ENCODE data around the gene PKM. TPM values are rescaled to one million over a fixed set of nuclear protein-coding genes. Genes with fewer than 3 reads are reported as not detected.
"Not testable (repeated sequence)": the region's sequence is repeated elsewhere in the genome, so short reads cannot be mapped to it uniquely, and the experiment has no call there.

The PKM gene
- total RNA-seq, 2 experiments from 2014 or later, result 202 to 203 TPM

- Mint-ChIP-seq H3K4me3 (no peak overlapping the region), H3K27ac (no peak overlapping the region), H3K4me1 (ENCODE audit: low read depth) (peaks cover 32% of the 10 kb centered on the region), H3K9me3 (no peaks in the 10 kb centered on the region), H3K27me3 (no peaks in the 10 kb centered on the region), H3K36me3 (ENCODE audit: low read depth) (no peaks in the 10 kb centered on the region)
- ChIA-PET CTCF (no interaction called here), POLR2A (interaction anchor here (0.8 to 0.9 kb wide), 2 partner anchors 44 to 49 kb away, joined by 3 read pairs; no protein-coding TSS in a partner anchor)
- intact Hi-C loops (cut with DNase I, micrococcal nuclease), result loop anchor here (10.0 kb wide), 2 partner anchors 98 to 1358 kb away; partner anchors contain the start of genes HEXA (in 1 of the 2) and NPTN (in 1 of the 2)
- DNase-seq (no peak), ATAC-seq (ENCODE audit: poor library complexity) (no peak)
- H3K27me3 ChIP-seq (ENCODE audit: control insufficient read depth in 1 of 2, insufficient read depth in 2 of 2, low read length in 2 of 2), result no peaks in the 10 kb centered on the region
- peaks cover 20% of the 10 kb centered on the region for H3K4me1 ChIP-seq (ENCODE audit: insufficient read depth, low read length)
- TF ChIP-seq CTCF (IDR thresholded peaks at IDR 0.05), result no peak
- H3K9me3 ChIP-seq (ENCODE audit: control insufficient read depth in 1 of 2, insufficient read depth in 1 of 2, low read length in 2 of 2), result no peaks in the 10 kb centered on the region
- H3K4me3 ChIP-seq (ENCODE audit: low read length), result no peak overlapping the region
- H3K36me3 ChIP-seq (ENCODE audit: insufficient read depth, low read length), result no peaks in the 10 kb centered on the region
- H3K27ac ChIP-seq (ENCODE audit: low read depth in 1 of 2, low read length in 2 of 2), result no peak overlapping the region
Measured at GRCh38 chr15:72276326-72276700, 45.3 kb upstream of the PKM start.

DNA sequence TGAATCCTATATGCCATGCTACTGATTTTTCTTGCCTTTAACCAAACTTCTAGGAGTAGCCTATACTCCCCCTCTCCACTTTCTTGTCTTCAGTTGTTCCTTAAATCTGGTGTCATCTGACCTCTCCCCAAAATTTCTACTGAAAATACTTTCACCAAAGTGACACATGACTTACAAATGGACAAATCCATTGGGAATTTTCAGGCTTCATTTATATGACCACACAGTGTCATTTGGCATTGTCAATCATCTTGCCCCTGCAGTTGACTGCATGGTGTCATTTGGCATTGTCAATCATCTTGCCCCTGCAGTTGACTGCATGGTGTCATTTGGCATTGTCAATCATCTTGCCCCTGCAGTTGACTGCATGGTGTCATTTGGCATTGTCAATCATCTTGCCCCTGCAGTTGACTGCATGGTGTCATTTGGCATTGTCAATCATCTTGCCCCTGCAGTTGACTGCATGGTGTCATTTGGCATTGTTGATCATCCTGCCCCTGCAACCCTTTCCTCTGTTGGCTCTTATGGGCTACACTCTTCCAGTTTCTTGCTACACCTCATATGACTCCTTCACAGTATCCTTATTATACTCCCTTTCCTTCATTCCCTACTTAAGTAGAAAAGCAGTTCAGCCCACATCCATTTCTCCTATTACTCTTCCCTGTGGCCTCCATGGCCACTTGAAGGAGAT lies 44.8 kb upstream of the PKM start:
- CTCF ChIA-PET; H3K27me3 Mint-ChIP-seq; DNase-seq; H3K9me3 ChIP-seq (ENCODE audit: control insufficient read depth in 1 of 2, insufficient read depth in 1 of 2, low read length in 2 of 2); H3K9me3 Mint-ChIP-seq; H3K27ac ChIP-seq (ENCODE audit: low read depth in 1 of 2, low read length in 2 of 2); H3K27me3 ChIP-seq (ENCODE audit: control insufficient read depth in 1 of 2, insufficient read depth in 2 of 2, low read length in 2 of 2); H3K4me3 Mint-ChIP-seq; H3K4me3 ChIP-seq (ENCODE audit: low read length); H3K36me3 Mint-ChIP-seq (ENCODE audit: low read depth); H3K36me3 ChIP-seq (ENCODE audit: insufficient read depth, low read length); ATAC-seq (ENCODE audit: poor library complexity): not testable (repeated sequence)
- H3K4me1 ChIP-seq (ENCODE audit: insufficient read depth, low read length), result peaks cover 25% of the 10 kb centered on the region
- POLR2A ChIA-PET, result interaction anchor here (0.8 to 3.3 kb wide), 3 partner anchors 44 to 49 kb away, joined by 3 to 22 read pairs (median 3); no protein-coding TSS in a partner anchor
- Mint-ChIP-seq H3K27ac (peak overlapping the region; percentile 34), H3K4me1 (ENCODE audit: low read depth) (peaks cover 37% of the 10 kb centered on the region)
- intact Hi-C loops (cut with DNase I, micrococcal nuclease), result loop anchor here (10.0 kb wide), 2 partner anchors 99 to 1359 kb away; partner anchors contain the start of genes HEXA (in 1 of the 2) and NPTN (in 1 of the 2)

DNA sequence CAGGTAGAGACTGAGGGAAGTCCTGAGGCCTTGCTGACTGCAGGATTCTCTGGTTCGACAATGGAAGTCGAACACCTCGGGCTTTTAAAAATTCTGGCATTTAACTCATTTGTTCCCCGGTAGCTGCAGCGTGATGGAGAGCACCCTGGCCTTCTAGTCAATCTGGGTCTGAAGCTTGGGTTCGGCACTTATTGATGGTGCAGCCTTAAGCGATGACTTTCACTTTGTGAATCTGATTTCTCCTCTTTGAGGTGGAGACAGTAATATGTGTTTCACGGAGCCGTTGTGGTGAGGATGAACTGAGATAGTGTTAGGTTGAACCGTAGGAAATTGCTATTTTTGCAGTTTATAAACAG lies 42.0 kb upstream of the PKM start:
- peaks cover 9% of the 10 kb centered on the region for H3K36me3 ChIP-seq (ENCODE audit: insufficient read depth, low read length)
- DNase-seq (no peak), ATAC-seq (ENCODE audit: poor library complexity) (peak; percentile 1)
- ChIA-PET POLR2A (interaction anchor here (0.7 to 3.3 kb wide), 11 partner anchors 33 to 189 kb away, joined by 3 to 22 read pairs (median 3); partner anchors contain the start of genes HEXA, PKM and SENP8), CTCF (interaction anchor here (0.7 to 2.5 kb wide), 9 partner anchors 12 to 398 kb away, joined by 3 to 15 read pairs (median 4); partner anchors contain the start of gene CELF6)
- peak; percentile 44 for TF ChIP-seq CTCF (IDR thresholded peaks at IDR 0.05)
- H3K27ac Mint-ChIP-seq, result peak overlapping the region; percentile 90
- no peaks in the 10 kb centered on the region for H3K9me3 ChIP-seq (ENCODE audit: control insufficient read depth in 1 of 2, insufficient read depth in 1 of 2, low read length in 2 of 2)
- no peaks in the 10 kb centered on the region for H3K27me3 Mint-ChIP-seq
- no peaks in the 10 kb centered on the region for H3K27me3 ChIP-seq (ENCODE audit: control insufficient read depth in 1 of 2, insufficient read depth in 2 of 2, low read length in 2 of 2)
- peaks cover 25% of the 10 kb centered on the region for H3K4me1 ChIP-seq (ENCODE audit: insufficient read depth, low read length)
- H3K4me3 Mint-ChIP-seq, result peak overlapping the region; percentile 86
- H3K27ac ChIP-seq (ENCODE audit: low read depth in 1 of 2, low read length in 2 of 2), result peak overlapping the region; percentile 75
- intact Hi-C loops (cut with DNase I, micrococcal nuclease), result loop anchor here (1.0 to 10.0 kb wide), 13 partner anchors 42 to 1362 kb away; partner anchors contain the start of genes HEXA (in 2 of the 2), MYO9A (in 2 of the 2), SENP8 (in 2 of the 2) and ARIH1 (in 1 of the 2)
- H3K9me3 Mint-ChIP-seq, result no peaks in the 10 kb centered on the region
- H3K4me3 ChIP-seq (ENCODE audit: low read length), result peak overlapping the region; percentile 55
- peaks cover 22% of the 10 kb centered on the region for H3K36me3 Mint-ChIP-seq (ENCODE audit: low read depth)
- H3K4me1 Mint-ChIP-seq (ENCODE audit: low read depth), result peaks cover 47% of the 10 kb centered on the region

Measured in CD4-positive, alpha-beta T cell (primary cell).